NT2/D1 (cell line): Measurements from ENCODE around the gene IGF2R.

Experiments used
- SUZ12 ChIP-seq: IDR thresholded peaks from 2 replicates; pipeline ENCODE4 v1.6.1; 2011; ENCODE audit not compliant: insufficient read length, insufficient read depth; ENCODE audit errors: extremely low read depth
- YY1 ChIP-seq: IDR thresholded peaks from 2 replicates; pipeline ENCODE4 v1.6.1; 2011; ENCODE audit not compliant: insufficient read length, insufficient read depth
- ZNF274 ChIP-seq: IDR thresholded peaks from 2 replicates; pipeline ENCODE4 v1.6.1; 2011; ENCODE audit warnings: mild to moderate bottlenecking, low read depth, low read length

DNA sequence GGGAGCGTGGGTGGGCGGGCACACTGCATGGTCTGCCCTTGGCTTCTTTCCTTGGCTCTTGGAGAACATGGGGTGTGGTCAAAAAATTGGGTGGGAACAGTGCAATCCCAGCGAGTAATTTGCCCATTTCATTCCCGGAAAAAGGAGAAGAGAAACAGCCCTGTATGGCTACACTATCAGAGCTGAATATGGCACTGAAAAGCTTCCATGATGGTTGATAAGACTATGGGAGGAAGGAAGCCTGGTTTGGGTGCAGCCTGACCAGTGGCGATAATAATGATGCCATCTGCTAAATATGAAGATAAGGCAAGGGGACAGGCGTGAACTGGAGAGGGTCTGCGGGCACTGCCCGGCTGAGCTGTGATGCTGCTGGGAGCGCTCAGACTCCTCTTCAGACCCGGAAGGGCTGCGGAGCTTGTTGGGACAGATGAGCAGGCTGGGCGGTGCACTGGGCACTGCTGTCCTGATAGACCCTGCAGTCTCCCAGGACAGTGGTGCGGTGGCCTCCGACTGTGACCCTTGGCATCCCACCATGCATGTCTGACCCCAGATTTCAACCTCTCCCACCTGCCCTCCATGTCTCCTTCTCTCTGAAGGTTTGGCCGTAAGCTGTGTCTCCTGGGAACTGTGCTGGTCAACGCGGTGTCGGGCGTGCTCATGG lies 162.9 kb downstream of the IGF2R start:
- no peak for TF ChIP-seq SUZ12
- no peak for TF ChIP-seq ZNF274
- no peak for TF ChIP-seq YY1
